Measurements from ENCODE around the gene TTC28.

- TF ChIP-seq CTCF (IDR thresholded peaks at IDR 0.05; ENCODE audit: insufficient read depth, low read length, poor library complexity, severe bottlenecking) (no peak), EZH2phosphoT487 (conservative IDR thresholded peaks at IDR 0.05; ENCODE audit: low read length) (no peak)
Observed at GRCh38 chr22:28464127-28464526, 215.5 kb downstream of the TTC28 start.

Data from SU-DHL-6 (cell line).